Posterior vena cava (tissue), 2 donors: ENCODE results near the gene SHC1. TPM values are rescaled to one million over a fixed set of nuclear protein-coding genes. Genes with fewer than 3 reads are reported as not detected.

Experiments
- DNase-seq: peaks from one replicate; pipeline ENCODE4 v3.0.0-alpha.2; 2020; ENCODE audit warnings: low spot score
- intact Hi-C, 2 donors: fragments of 100-400 bp; cut with DNase I; formaldehyde crosslinking; loops; one replicate each; pipeline versions ENCODE4 v1.14.1 to v1.14.2; 2022 to 2023
- long read RNA-seq, 2 donors: library from polyadenylated mRNA; unstranded; transcript quantifications; one replicate each; pipeline ENCODE4 v2.0.0, GENCODE V29; 2020 to 2021
- total RNA-seq, 2 donors: library from RNA; stranded (reverse); fragmentation: NEBNext Ultra II Directional; extraction: Animal tissue kit (Norgen Biotek cat#: 25700); gene quantifications; one replicate each; pipeline ENCODE4 v1.2.1, GENCODE V29; 2021
- donor health status: DM: yes; HTN: yes; CAD: no.
- donor health status: DM: yes; HTN: yes; CAD: no.

SHC1 gene
- 100 to 1,000 TPM; 135 to 149 TPM for total RNA-seq
- long read RNA-seq, donor 1, transcript SHC1-202 (12 exons, 3,472 nt): minor isoform, 6 of 62 reads
- long read RNA-seq, donor 1, transcript SHC1-210 (12 exons, 3,481 nt): major isoform, 8 of 62 reads
- long read RNA-seq, donor 1, transcript SHC1-205 (13 exons, 3,062 nt): minor isoform, 5 of 62 reads
- long read RNA-seq, donor 1, partial matches to known transcripts: 27 of 62 reads
- long read RNA-seq, donor 1, other reads (novel, unspliced or antisense): 16 of 62 reads
- long read RNA-seq, donor 2, transcript SHC1-204 (13 exons, 3,059 nt): minor isoform, 18 of 255 reads
- long read RNA-seq, donor 2, transcript SHC1-205 (13 exons, 3,062 nt): minor isoform, 35 of 255 reads
- long read RNA-seq, donor 2, transcript SHC1-202 (12 exons, 3,472 nt): minor isoform, 26 of 255 reads
- long read RNA-seq, donor 2, transcript SHC1-210 (12 exons, 3,481 nt): major isoform, 37 of 255 reads
- long read RNA-seq, donor 2, partial matches to known transcripts: 79 of 255 reads
- long read RNA-seq, donor 2, other reads (novel, unspliced or antisense): 59 of 255 reads

- peak; percentile 98 for DNase-seq
Observed at GRCh38 chr1:154970631-154971340, at the start of gene SHC1. Gene SHC1 (minus strand): TSS chr1:154970747. CDS start chr1:154970526, 221 bp downstream.

GRCh38 chr1:155019377-155020245 is 49.1 kb upstream of the SHC1 start:
- intact Hi-C loops: loop anchor here in 1 of 2 donors (2.0 kb wide), 1 partner anchor 43 kb away; no protein-coding TSS in a partner anchor
- DNase-seq: no peak

More at GRCh38 chr1:154970631-154971340, at the start of gene SHC1:
- intact Hi-C loops: no loop called here

GRCh38 chr1:155018617-155019348 is 48.2 kb upstream of the SHC1 start:
- intact Hi-C loops: loop anchor here in 1 of 2 donors (2.0 kb wide), 1 partner anchor 42 kb away; no protein-coding TSS in a partner anchor
- DNase-seq: no peak

- intact Hi-C loops: loop anchor here in 1 of 2 donors (2.0 kb wide), 1 partner anchor 41 kb away; no protein-coding TSS in a partner anchor
- DNase-seq: no peak
Observed at GRCh38 chr1:155017946-155018316, 47.4 kb upstream of the SHC1 start.

GRCh38 chr1:155017041-155017945 is 46.7 kb upstream of the SHC1 start:
- DNase-seq: peak; percentile 97
- intact Hi-C loops: no loop called here

- intact Hi-C loops: no loop called here
- DNase-seq: no peak
Observed at GRCh38 chr1:155016231-155016831, 45.8 kb upstream of the SHC1 start.

- intact Hi-C loops: no loop called here
- DNase-seq: no peak
Observed at GRCh38 chr1:155015527-155016230, 45.1 kb upstream of the SHC1 start.

GRCh38 chr1:155014709-155015508 is 44.4 kb upstream of the SHC1 start:
- intact Hi-C loops: no loop called here
- no peak for DNase-seq

- intact Hi-C loops: no loop called here
Observed at GRCh38 chr1:155013632-155014031, 43.1 kb upstream of the SHC1 start.

GRCh38 chr1:155012776-155013602 is 42.4 kb upstream of the SHC1 start:
- intact Hi-C loops: no loop called here
- no peak for DNase-seq

More at GRCh38 chr1:155013632-155014031, 43.1 kb upstream of the SHC1 start:
- DNase-seq: no peak

GRCh38 chr1:155012026-155012546 is 41.5 kb upstream of the SHC1 start:
- DNase-seq: peak; percentile 93
- intact Hi-C loops: no loop called here

- DNase-seq: no peak
Observed at GRCh38 chr1:155011437-155012025, 41.0 kb upstream of the SHC1 start.

GRCh38 chr1:155011004-155011416 is 40.5 kb upstream of the SHC1 start:
- no peak for DNase-seq
- intact Hi-C loops: no loop called here

More at GRCh38 chr1:155011437-155012025, 41.0 kb upstream of the SHC1 start:
- intact Hi-C loops: no loop called here
